H1 (cell line): ENCODE measurements around the gene RBM4B. TPM values are rescaled to one million over a fixed set of nuclear protein-coding genes. Genes with fewer than 3 reads are reported as not detected.

Source experiments
- CTCF ChIA-PET: fragments of 300-600 bp; sonication (Branson Sonifier 250); formaldehyde crosslinking; loops from one replicate; lab custom pipeline; 2021; ENCODE audit not compliant: partially characterized antibody; lab: Charles Lee
- POLR2A ChIA-PET: fragments of 300-600 bp; sonication (Branson Sonifier 250); formaldehyde crosslinking; loops from one replicate; lab custom pipeline; 2021; ENCODE audit warnings: inconsistent platforms; ENCODE audit not compliant: partially characterized antibody; lab: Charles Lee
- DNase-seq, 2 experiments: peaks; one replicate each; pipeline versions ENCODE4 v3.0.0 to v3.0.0-alpha.2; 2010 to 2022; ENCODE audit warnings: low spot score in 2 of 2, low read depth in 1 of 2, mixed read lengths in 1 of 2
- FAIRE-seq: peaks from 2 replicates; lab custom pipeline; 2011; peaks lifted over from hg19 to GRCh38; lab: Jason Lieb, UNC
- H2AFZ ChIP-seq: 2 replicates; pipeline ENCODE4 v1.8.1; 2012; ENCODE audit warnings: low read length, inconsistent platforms
- H2AK5ac ChIP-seq: 2 replicates; pipeline ENCODE4 v1.6.1; 2013; ENCODE audit warnings: low read depth, low read length
- H2BK120ac ChIP-seq: replicated peaks from 2 replicates; pipeline ENCODE3; 2013; ENCODE audit warnings: low read depth, low read length, inconsistent platforms
- H2BK12ac ChIP-seq: 2 replicates; pipeline ENCODE4 v1.6.1; 2013; ENCODE audit warnings: low read depth, low read length
- H2BK15ac ChIP-seq: 2 replicates; pipeline ENCODE4 v1.6.1; 2013; ENCODE audit warnings: low read length
- H2BK20ac ChIP-seq: 2 replicates; pipeline ENCODE4 v1.6.1; 2013; ENCODE audit warnings: low read length
- H2BK5ac ChIP-seq: 2 replicates; pipeline ENCODE4 v1.6.1; 2013; ENCODE audit warnings: low read depth, low read length
- H3K14ac ChIP-seq: 2 replicates; pipeline ENCODE4 v1.6.1; 2013; ENCODE audit warnings: inconsistent platforms; ENCODE audit not compliant: insufficient read length
- H3K18ac ChIP-seq: 2 replicates; pipeline ENCODE4 v1.6.1; 2013; ENCODE audit warnings: low read length; ENCODE audit errors: extremely low read depth
- H3K23ac ChIP-seq: 2 replicates; pipeline ENCODE4 v1.6.1; 2013; ENCODE audit warnings: inconsistent platforms; ENCODE audit not compliant: insufficient read length
- H3K23me2 ChIP-seq: 2 replicates; pipeline ENCODE4 v1.6.1; 2013; ENCODE audit warnings: low read depth, low read length
- H3K27ac ChIP-seq: 2 replicates; pipeline ENCODE4 v1.6.1; 2011; ENCODE audit warnings: low read depth, low read length, inconsistent platforms
- H3K27me3 ChIP-seq, 4 experiments: replicated peaks in 1 of 4; 1 replicate in 1 of 4; 2 replicates in 3 of 4; pipeline versions ENCODE4 v1.6.1 to v1.8.1; 2011 to 2013; ENCODE audit warnings: low read length in 3 of 4, mild to moderate bottlenecking in 3 of 4, inconsistent platforms in 2 of 4, mixed read lengths in 2 of 4, moderate library complexity in 1 of 4; ENCODE audit not compliant: control insufficient read depth in 3 of 4, insufficient read depth in 3 of 4; ENCODE audit errors: extremely low read depth in 1 of 4
- H3K36me3 ChIP-seq, 4 experiments: 2 replicates each; pipeline versions ENCODE4 v1.6.1 to v1.8.1; 2011 to 2013; ENCODE audit warnings: mild to moderate bottlenecking in 4 of 4, low read length in 3 of 4, moderate library complexity in 2 of 4, control low read depth in 1 of 4, inconsistent platforms in 1 of 4; ENCODE audit not compliant: insufficient read depth in 4 of 4, control insufficient read depth in 2 of 4
- H3K4ac ChIP-seq: replicated peaks from 2 replicates; pipeline ENCODE3; 2013; ENCODE audit warnings: low read length, low read depth, mixed read lengths, inconsistent platforms; ENCODE audit not compliant: insufficient read length
- H3K4me1 ChIP-seq, 4 experiments: replicated peaks in 1 of 4; 1 replicate in 1 of 4; 2 replicates in 3 of 4; pipeline versions ENCODE4 v1.6.1 to v1.8.1; 2011 to 2013; ENCODE audit warnings: low read length in 3 of 4, inconsistent platforms in 2 of 4, mixed read lengths in 1 of 4; ENCODE audit not compliant: insufficient read depth in 4 of 4, control insufficient read depth in 3 of 4
- H3K4me2 ChIP-seq, 2 experiments: 2 replicates each; pipeline versions ENCODE4 v1.6.1 to v1.8.1; 2011 to 2013; ENCODE audit warnings: low read depth in 2 of 2, low read length in 2 of 2, control low read depth in 1 of 2, inconsistent platforms in 1 of 2, mild to moderate bottlenecking in 1 of 2; ENCODE audit not compliant: insufficient read depth in 1 of 2
- H3K4me3 ChIP-seq, 4 experiments: fragments of 200-600, 300-600 bp in 1 of 4; sonication (generic), shearing (Covaris generic), sonication (Bioruptor Twin) in 1 of 4; 2 replicates each; pipeline versions ENCODE4 v1.5.1 to v1.8.1; 2011 to 2016; ENCODE audit warnings: low read length in 4 of 4, low read depth in 3 of 4, control low read depth in 2 of 4, inconsistent platforms in 2 of 4, mild to moderate bottlenecking in 2 of 4, mixed read lengths in 1 of 4, moderate library complexity in 1 of 4; ENCODE audit not compliant: insufficient read depth in 2 of 4; ENCODE audit errors: extremely low read depth in 1 of 4
- H3K56ac ChIP-seq: replicated peaks from 2 replicates; pipeline ENCODE3; 2013; ENCODE audit warnings: low read depth, mild to moderate bottlenecking, mixed read lengths, low read length, inconsistent platforms; ENCODE audit not compliant: insufficient read length
- H3K79me1 ChIP-seq: 2 replicates; pipeline ENCODE4 v1.6.1; 2013; ENCODE audit warnings: low read depth, low read length, control low read depth
- H3K79me2 ChIP-seq, 2 experiments: 2 replicates each; pipeline versions ENCODE4 v1.6.1 to v1.8.1; 2012 to 2013; ENCODE audit warnings: low read length in 2 of 2, mild to moderate bottlenecking in 2 of 2, inconsistent platforms in 1 of 2; ENCODE audit not compliant: insufficient read depth in 2 of 2, control insufficient read depth in 1 of 2
- H3K9ac ChIP-seq, 4 experiments: replicated peaks in 1 of 4; 1 replicate in 1 of 4; 2 replicates in 3 of 4; pipeline versions ENCODE4 v1.6.1 to v1.8.1; 2011 to 2013; ENCODE audit warnings: low read depth in 3 of 4, low read length in 3 of 4, control low read depth in 2 of 4, mild to moderate bottlenecking in 2 of 4, moderate library complexity in 2 of 4, inconsistent platforms in 1 of 4; ENCODE audit errors: extremely low read depth in 1 of 4
- H3K9me3 ChIP-seq, 2 experiments: 2 replicates each; pipeline versions ENCODE4 v1.6.1 to v1.8.1; 2012 to 2013; ENCODE audit warnings: mild to moderate bottlenecking in 2 of 2, moderate library complexity in 2 of 2, control low read depth in 1 of 2, inconsistent platforms in 1 of 2, low read depth in 1 of 2, low read length in 1 of 2, mixed read lengths in 1 of 2; ENCODE audit not compliant: insufficient read depth in 2 of 2
- H4K20me1 ChIP-seq, 2 experiments: replicated peaks in 1 of 2; 2 replicates each; pipeline versions ENCODE3 to v1.8.1; 2011 to 2013; ENCODE audit warnings: inconsistent platforms in 2 of 2, low read length in 2 of 2, mild to moderate bottlenecking in 1 of 2; ENCODE audit not compliant: insufficient read depth in 2 of 2, control insufficient read depth in 1 of 2
- H4K5ac ChIP-seq: 2 replicates; pipeline ENCODE4 v1.6.1; 2013; ENCODE audit warnings: low read length, low read depth, mixed read lengths, inconsistent platforms; ENCODE audit not compliant: insufficient read length
- H4K8ac ChIP-seq: 2 replicates; pipeline ENCODE4 v1.8.0; 2013; ENCODE audit warnings: mild to moderate bottlenecking, moderate library complexity, low read length, inconsistent platforms; ENCODE audit not compliant: insufficient read depth; ENCODE audit errors: extremely low read depth
- H4K91ac ChIP-seq: replicated peaks from 2 replicates; pipeline ENCODE3; 2013; ENCODE audit warnings: low read length, mixed read lengths, inconsistent platforms; ENCODE audit not compliant: insufficient read length
- ASH2L ChIP-seq: fragments of 200-600, 300-600 bp; sonication (generic); IDR thresholded peaks from one replicate; pipeline ENCODE4 v1.7.1; 2017; ENCODE audit warnings: low read length
- CEBPB ChIP-seq: IDR thresholded peaks from 2 replicates; pipeline ENCODE4 v1.6.1; 2012; ENCODE audit warnings: low read depth, low read length
- CHD1 ChIP-seq: IDR thresholded peaks from 2 replicates; pipeline ENCODE4 v1.6.1; 2012; ENCODE audit warnings: low read depth, low read length, improper control_type of control experiment
- EP300 ChIP-seq, 2 experiments: IDR thresholded peaks; 1 replicate in 1 of 2; 2 replicates in 1 of 2; pipeline ENCODE4 v1.6.1; 2011 to 2012; ENCODE audit warnings: low read depth in 2 of 2, low read length in 2 of 2, mild to moderate bottlenecking in 2 of 2, borderline replicate concordance in 1 of 2, inconsistent platforms in 1 of 2, moderate library complexity in 1 of 2
- GABPA ChIP-seq: IDR thresholded peaks from 2 replicates; pipeline ENCODE4 v1.6.1; 2011; ENCODE audit warnings: mild to moderate bottlenecking, low read length, moderate library complexity, borderline replicate concordance; ENCODE audit not compliant: insufficient read depth
- HDAC6 ChIP-seq: IDR thresholded peaks from one replicate; pipeline ENCODE4 v1.7.1; 2012; ENCODE audit warnings: low read depth, mild to moderate bottlenecking, inconsistent platforms, low read length, moderate library complexity
- MAFK ChIP-seq: IDR thresholded peaks from 2 replicates; pipeline ENCODE4 v1.6.1; 2012; ENCODE audit warnings: low read depth, mild to moderate bottlenecking, improper control_type of control experiment, low read length
- PHF8 ChIP-seq: fragments of 200-600 bp; sonication (generic); conservative IDR thresholded peaks from 2 replicates; pipeline ENCODE4 v1.7.1; 2012; ENCODE audit warnings: low read depth, mild to moderate bottlenecking, inconsistent platforms, low read length, moderate library complexity
- POU5F1 ChIP-seq: IDR thresholded peaks from 2 replicates; pipeline ENCODE4 v1.6.1; 2011; ENCODE audit warnings: low read depth, mild to moderate bottlenecking, low read length, moderate library complexity
- RFX5 ChIP-seq: IDR thresholded peaks from 2 replicates; pipeline ENCODE4 v1.6.1; 2011; ENCODE audit warnings: low read depth, low read length, improper control_type of control experiment, borderline replicate concordance
- SIX5 ChIP-seq: IDR thresholded peaks from 2 replicates; pipeline ENCODE4 v1.6.1; 2011; ENCODE audit warnings: mild to moderate bottlenecking, low read depth, low read length
- SP4 ChIP-seq: IDR thresholded peaks from 2 replicates; pipeline ENCODE4 v1.6.1; 2012; ENCODE audit warnings: low read length, inconsistent platforms
- TAF7 ChIP-seq: optimal IDR thresholded peaks from 2 replicates; pipeline ENCODE3; 2011; ENCODE audit warnings: low read depth, mild to moderate bottlenecking, inconsistent platforms, low read length, moderate library complexity, borderline replicate concordance
- WGBS, 2 experiments: shearing (Covaris generic) in 1 of 2; methylation state at CpG; one replicate each; pipeline versions ENCODE4 v1.1.6 to v1.1.7; 2013 to 2015; ENCODE audit warnings: low lambda C conversion rate in 2 of 2, mixed read lengths in 2 of 2, inconsistent platforms in 1 of 2, low coverage in 1 of 2, missing lambda C conversion rate in 1 of 2; ENCODE audit not compliant: insufficient replicate concordance in 2 of 2, insufficient coverage in 1 of 2, insufficient read length in 1 of 2; ENCODE audit errors: extremely low coverage in 1 of 2, missing lambda C conversion rate in 1 of 2; 5-methylcytosine and 5-hydroxymethylcytosine counted together
- polyA plus RNA-seq, 7 experiments: library from polyadenylated mRNA; depleted of rRNA in 3 of 7; stranded (reverse) in 5 of 7; unstranded in 2 of 7; fragments of >200 nt in 5 of 7; fragments of 200-250 nt in 2 of 7; gene quantifications; 1 replicate in 5 of 7; 2 replicates in 1 of 7; 4 replicates in 1 of 7; pipeline versions ENCODE4 v1.2.1 to v1.2.3, GENCODE V29; 2011 to 2013; ENCODE audit warnings: missing spikeins in 2 of 7, mixed read lengths in 2 of 7
- total RNA-seq: library from RNA; stranded (reverse); fragmentation: NEBNext Ultra II Directional; extraction: Animal tissue kit (Norgen Biotek cat#: 25700); gene quantifications from 2 replicates; pipeline ENCODE4 v1.2.1, GENCODE V29; 2021

RBM4B gene
- total and polyA plus RNA-seq, 2 of the 8 experiments (the other 6 are each of a cell fraction or from before 2014, with no cell fraction given): 27.5 to 30.5 TPM

DNA sequence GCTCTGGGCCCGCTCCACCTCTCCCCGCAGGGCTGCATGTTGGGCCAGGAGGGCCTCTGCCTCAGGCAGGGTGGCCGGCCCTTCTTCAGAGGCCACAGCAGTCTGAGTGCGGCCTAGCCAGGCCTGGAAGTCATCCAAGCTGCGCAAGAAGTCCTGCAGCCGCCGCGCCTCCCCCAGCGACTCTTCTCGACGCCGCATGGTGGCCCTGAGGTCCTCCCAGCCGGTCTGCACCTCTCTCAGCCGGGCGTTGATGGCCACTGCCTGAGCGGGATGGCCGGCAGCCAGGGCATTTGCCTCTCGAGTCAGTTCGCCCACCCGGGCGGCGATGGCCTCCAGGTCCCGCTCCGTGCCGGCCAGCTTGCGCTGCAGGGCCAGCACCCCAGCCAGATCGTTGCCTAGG, 23.1 kb upstream of the RBM4B start:
- FAIRE-seq: no peak
- H2BK5ac ChIP-seq: no peak overlapping the region
- no peak overlapping the region for H3K18ac ChIP-seq
- no peaks in the 10 kb centered on the region for H3K9me3 ChIP-seq
- peaks cover 0 to 2% of the 10 kb centered on the region in 2 experiments for H4K20me1 ChIP-seq
- no peak overlapping the region for H3K4me2 ChIP-seq
- no peak overlapping the region for H2AK5ac ChIP-seq
- ChIA-PET POLR2A (no interaction called here), CTCF (interaction anchor here (0.7 to 1.8 kb wide), 2 partner anchors 134 to 151 kb away, joined by 3 to 7 read pairs; no protein-coding TSS in a partner anchor)
- no peak overlapping the region for H3K27ac ChIP-seq
- H4K5ac ChIP-seq: no peak overlapping the region
- no peaks in the 10 kb centered on the region for H3K79me1 ChIP-seq
- H3K79me2 ChIP-seq: no peaks in the 10 kb centered on the region
- H3K4me3 ChIP-seq: no peak overlapping the region
- H2BK20ac ChIP-seq: no peak overlapping the region
- DNase-seq: no peak
- H3K4ac ChIP-seq: no peak overlapping the region
- H2BK12ac ChIP-seq: no peak overlapping the region
- no peak for TF ChIP-seq TAF7
- no peak for TF ChIP-seq EP300 (IDR thresholded peaks at IDR 0.05; ENCODE audit: borderline replicate concordance in 1 of 2, low read depth in 2 of 2, low read length in 2 of 2)
- TF ChIP-seq POU5F1: no peak
- no peak for TF ChIP-seq GABPA
- TF ChIP-seq PHF8: no peak
- no peak for TF ChIP-seq CEBPB
- TF ChIP-seq SP4: no peak
- TF ChIP-seq HDAC6: no peak
- no peak for TF ChIP-seq MAFK
- TF ChIP-seq SIX5: no peak
- TF ChIP-seq RFX5: no peak
- no peak for TF ChIP-seq CHD1
- no peak for TF ChIP-seq ASH2L
- H4K8ac ChIP-seq: no peak overlapping the region
- H3K36me3 ChIP-seq: peaks cover 25 to 66% (median 55%) of the 10 kb centered on the region in 4 experiments
- H2AFZ ChIP-seq: no peak overlapping the region
- no peak overlapping the region for H3K9ac ChIP-seq
- no peak overlapping the region for H3K23ac ChIP-seq
- H3K56ac ChIP-seq: no peak overlapping the region
- H3K23me2 ChIP-seq: no peaks in the 10 kb centered on the region
- H3K4me1 ChIP-seq: no peaks in the 10 kb centered on the region
- no peak overlapping the region for H3K14ac ChIP-seq
- no peak overlapping the region for H2BK120ac ChIP-seq
- no peak overlapping the region for H4K91ac ChIP-seq
- no peak overlapping the region for H2BK15ac ChIP-seq
- no peaks in the 10 kb centered on the region for H3K27me3 ChIP-seq
- WGBS, 2 experiments: 94% methylated on average over 25 of the region's 27 CpGs; no CpG with 5 or more reads in 1 of the 2 experiments
